ENCODE results near the gene ITIH3. TPM values are rescaled to one million over a fixed set of nuclear protein-coding genes. Genes with fewer than 3 reads are reported as not detected.

Gene ITIH3
- total and polyA plus RNA-seq, 4 donors, result 507 to 1,326 (median 909) TPM

GRCh38 chr3:52841981-52842340, 47.4 kb downstream of the ITIH3 start:
- 83% methylated on average over 12 of the region's 12 CpGs for WGBS

GRCh38 chr3:52842424-52842823, 47.8 kb downstream of the ITIH3 start:
- Histone ChIP-seq H3K4me1 (ENCODE audit: control insufficient read depth in 4 of 4, insufficient read depth in 4 of 4, low read length in 3 of 4) (peaks cover 10 to 46% (median 31%) of the 10 kb centered on the region in 4 donors), H3K4me3 (ENCODE audit: low read depth in 1 of 3, low read length in 3 of 3) (no peak overlapping the region), H3K27me3 (ENCODE audit: control insufficient read depth in 4 of 4, insufficient read depth in 4 of 4, low read length in 3 of 4) (no peaks in the 10 kb centered on the region), H3K27ac (ENCODE audit: low read depth in 1 of 2, low read length in 2 of 2) (peak overlapping the region; percentile 91 to 97), H3K36me3 (ENCODE audit: control insufficient read depth in 4 of 4, insufficient read depth in 3 of 4, low read depth in 1 of 4, low read length in 3 of 4) (peaks cover 0 to 5% (median 2%) of the 10 kb centered on the region in 4 donors), H3K9me3 (ENCODE audit: control insufficient read depth in 4 of 4, low read length in 3 of 4) (no peaks in the 10 kb centered on the region), H3K9ac (ENCODE audit: low read depth in 1 of 2, low read length in 2 of 2) (no peak overlapping the region)
- DNase-seq (ENCODE audit: low spot score), result no peak
- peak in 1 of 2 donors; percentile 51 for TF ChIP-seq RXRA (IDR thresholded peaks at IDR 0.05)
- peak in 1 of 2 donors; percentile 47 for TF ChIP-seq RAD21 (IDR thresholded peaks at IDR 0.05)
- TF ChIP-seq, protein P1, sequence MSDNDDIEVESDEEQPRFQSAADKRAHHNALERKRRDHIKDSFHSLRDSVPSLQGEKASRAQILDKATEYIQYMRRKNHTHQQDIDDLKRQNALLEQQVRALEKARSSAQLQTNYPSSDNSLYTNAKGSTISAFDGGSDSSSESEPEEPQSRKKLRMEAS (IDR thresholded peaks at IDR 0.05), result no peak
- no peak for TF ChIP-seq FOXA1 (IDR thresholded peaks at IDR 0.05)
- TF ChIP-seq EGR1 (IDR thresholded peaks at IDR 0.05; ENCODE audit: low read depth in 2 of 2), result no peak
- TF ChIP-seq YY1 (IDR thresholded peaks at IDR 0.05), result peak; percentile 76
- peak; percentile 53 to 67 for TF ChIP-seq HNF4A (conservative IDR thresholded peaks at IDR 0.05)
- no peak for TF ChIP-seq NR2F2 (IDR thresholded peaks at IDR 0.05)
- no peak for TF ChIP-seq JUND (IDR thresholded peaks at IDR 0.05)
- TF ChIP-seq REST (IDR thresholded peaks at IDR 0.05), result peak; percentile 77
- TF ChIP-seq SP1 (IDR thresholded peaks at IDR 0.05), result peak; percentile 74
- TF ChIP-seq HNF4G (IDR thresholded peaks at IDR 0.05), result peak; percentile 30
- TF ChIP-seq, protein P2, sequence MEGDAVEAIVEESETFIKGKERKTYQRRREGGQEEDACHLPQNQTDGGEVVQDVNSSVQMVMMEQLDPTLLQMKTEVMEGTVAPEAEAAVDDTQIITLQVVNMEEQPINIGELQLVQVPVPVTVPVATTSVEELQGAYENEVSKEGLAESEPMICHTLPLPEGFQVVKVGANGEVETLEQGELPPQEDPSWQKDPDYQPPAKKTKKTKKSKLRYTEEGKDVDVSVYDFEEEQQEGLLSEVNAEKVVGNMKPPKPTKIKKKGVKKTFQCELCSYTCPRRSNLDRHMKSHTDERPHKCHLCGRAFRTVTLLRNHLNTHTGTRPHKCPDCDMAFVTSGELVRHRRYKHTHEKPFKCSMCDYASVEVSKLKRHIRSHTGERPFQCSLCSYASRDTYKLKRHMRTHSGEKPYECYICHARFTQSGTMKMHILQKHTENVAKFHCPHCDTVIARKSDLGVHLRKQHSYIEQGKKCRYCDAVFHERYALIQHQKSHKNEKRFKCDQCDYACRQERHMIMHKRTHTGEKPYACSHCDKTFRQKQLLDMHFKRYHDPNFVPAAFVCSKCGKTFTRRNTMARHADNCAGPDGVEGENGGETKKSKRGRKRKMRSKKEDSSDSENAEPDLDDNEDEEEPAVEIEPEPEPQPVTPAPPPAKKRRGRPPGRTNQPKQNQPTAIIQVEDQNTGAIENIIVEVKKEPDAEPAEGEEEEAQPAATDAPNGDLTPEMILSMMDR (IDR thresholded peaks at IDR 0.05; ENCODE audit: low read depth, low read length, missing input control), result no peak
- 55% methylated on average over 7 of the region's 7 CpGs for WGBS

More at GRCh38 chr3:52841981-52842340, 47.4 kb downstream of the ITIH3 start:
- Histone ChIP-seq H3K9me3 (ENCODE audit: control insufficient read depth in 4 of 4, low read length in 3 of 4) (no peaks in the 10 kb centered on the region), H3K27me3 (ENCODE audit: control insufficient read depth in 4 of 4, insufficient read depth in 4 of 4, low read length in 3 of 4) (no peaks in the 10 kb centered on the region), H3K27ac (ENCODE audit: low read depth in 1 of 2, low read length in 2 of 2) (peak overlapping the region; percentile 91 to 97), H3K4me3 (ENCODE audit: low read depth in 1 of 3, low read length in 3 of 3) (no peak overlapping the region), H3K4me1 (ENCODE audit: control insufficient read depth in 4 of 4, insufficient read depth in 4 of 4, low read length in 3 of 4) (peaks cover 9 to 51% (median 34%) of the 10 kb centered on the region in 4 donors), H3K36me3 (ENCODE audit: control insufficient read depth in 4 of 4, insufficient read depth in 3 of 4, low read depth in 1 of 4, low read length in 3 of 4) (peaks cover 0 to 2% (median under 1%) of the 10 kb centered on the region in 4 donors), H3K9ac (ENCODE audit: low read depth in 1 of 2, low read length in 2 of 2) (no peak overlapping the region)
- DNase-seq (ENCODE audit: low spot score), result no peak
- TF ChIP-seq, protein P1 (IDR thresholded peaks at IDR 0.05), result no peak
- no peak for TF ChIP-seq NR2F2 (IDR thresholded peaks at IDR 0.05)
- no peak for TF ChIP-seq FOXA2 (IDR thresholded peaks at IDR 0.05)
- no peak for TF ChIP-seq EGR1 (IDR thresholded peaks at IDR 0.05; ENCODE audit: low read depth in 2 of 2)
